NK-92 (cell line): ENCODE measurements around the gene RAPGEF1.

ENCODE experiments used
- DNase-seq: peaks from one replicate; lab custom pipeline; 2025; ENCODE audit not compliant: unreplicated experiment; lab: John Stamatoyannopoulos, UW

The RAPGEF1 gene

DNA sequence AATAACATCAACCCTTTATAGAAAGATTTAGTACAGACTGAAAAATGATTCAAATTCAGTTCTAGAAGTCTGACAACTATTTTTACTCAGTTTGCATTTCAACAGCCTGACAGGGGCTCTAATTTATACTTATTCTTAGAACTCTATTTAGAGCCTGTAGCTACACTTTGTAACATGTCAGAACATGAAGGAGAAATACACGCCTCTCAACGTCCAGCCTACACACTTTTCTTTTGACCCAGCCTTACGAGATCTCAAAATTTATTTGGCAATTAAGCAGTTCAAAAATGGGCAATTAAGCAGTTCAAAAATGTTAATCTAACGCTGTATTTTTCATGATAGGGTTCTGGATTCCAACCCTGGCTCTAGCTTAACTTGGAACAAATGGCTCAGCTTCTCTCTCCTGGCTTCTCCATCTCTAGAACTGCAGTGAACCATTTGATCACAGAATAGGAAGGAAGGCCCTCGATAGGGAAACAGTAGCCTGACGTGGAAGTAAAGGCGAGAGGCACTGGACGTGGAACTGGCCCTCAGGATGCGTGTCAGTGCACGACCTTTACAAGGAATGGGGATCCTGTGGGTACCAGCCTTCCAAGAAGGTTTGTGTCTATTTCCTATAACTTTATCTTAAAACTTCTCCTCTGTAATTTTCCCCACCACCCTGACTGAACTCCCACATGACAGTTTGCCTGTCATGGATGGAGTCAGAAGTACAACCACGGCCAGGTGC is 128.1 kb downstream of the RAPGEF1 start:
- DNase-seq: no peak

GRCh38 chr9:131610231-131610761 is 129.6 kb downstream of the RAPGEF1 start:
- DNase-seq: no peak

- DNase-seq: no peak
Observed at GRCh38 chr9:131609099-131609830, 130.6 kb downstream of the RAPGEF1 start.

GRCh38 chr9:131608493-131609037 is 131.3 kb downstream of the RAPGEF1 start:
- DNase-seq: no peak

DNA sequence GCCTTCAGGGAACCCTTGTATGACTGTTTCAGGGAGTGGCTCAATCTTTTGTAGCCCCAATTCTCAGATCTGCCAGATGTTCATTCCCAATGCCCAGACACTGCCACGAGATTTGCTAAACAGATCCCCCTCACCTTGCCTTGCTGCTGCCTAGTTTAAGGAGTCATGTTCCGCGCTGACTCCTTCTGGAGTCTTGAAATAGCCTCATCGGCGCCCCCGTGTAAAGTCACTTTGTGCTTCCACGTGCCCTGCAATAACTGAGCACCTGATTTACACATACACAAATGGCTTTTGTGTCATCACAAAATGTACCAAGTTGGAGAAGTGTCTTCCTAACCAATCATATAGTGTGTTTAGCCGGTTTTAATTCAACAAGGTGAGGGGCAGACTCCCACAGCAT is 132.3 kb downstream of the RAPGEF1 start:
- no peak for DNase-seq

GRCh38 chr9:131606896-131607567 is 132.8 kb downstream of the RAPGEF1 start:
- no peak for DNase-seq

GRCh38 chr9:131605770-131606590 is 133.9 kb downstream of the RAPGEF1 start:
- no peak for DNase-seq

DNA sequence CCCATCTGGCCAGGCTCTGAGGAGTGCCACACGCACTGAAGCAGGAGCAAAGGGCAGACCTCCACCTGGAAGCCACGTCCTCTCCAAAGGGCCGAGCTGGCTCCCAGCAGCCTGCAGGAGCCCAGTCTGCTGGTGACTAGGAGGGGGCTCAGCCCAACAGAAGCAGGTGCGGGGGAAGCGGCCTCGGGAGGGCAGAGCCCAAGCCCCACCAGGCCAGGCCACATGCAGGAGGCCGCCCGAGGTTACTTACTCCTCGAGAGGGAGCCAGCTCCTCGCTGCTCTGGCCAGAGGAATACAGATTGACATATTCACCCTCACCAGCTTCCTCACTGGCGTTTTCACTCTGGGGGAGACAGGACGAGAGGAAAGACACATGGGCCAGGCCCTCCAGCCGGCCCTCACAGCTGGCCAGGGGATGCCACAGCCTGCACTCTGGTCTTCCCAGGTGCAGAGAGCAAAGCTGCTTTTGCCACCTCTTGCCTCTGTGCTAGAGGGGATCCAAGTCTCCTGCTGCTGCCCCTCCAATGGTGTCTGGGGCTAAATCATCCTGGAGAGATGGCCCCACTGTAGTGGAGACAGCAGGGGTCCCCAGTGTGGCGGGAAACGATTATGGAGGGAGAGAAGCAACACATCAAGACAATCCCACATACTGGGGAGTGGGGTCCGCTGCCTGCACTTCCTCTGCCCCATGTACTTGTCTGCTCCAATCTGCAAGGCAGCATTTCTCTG is 136.0 kb downstream of the RAPGEF1 start:
- no peak for DNase-seq

- DNase-seq: no peak
Observed at GRCh38 chr9:131603199-131603598, 136.7 kb downstream of the RAPGEF1 start.

DNA sequence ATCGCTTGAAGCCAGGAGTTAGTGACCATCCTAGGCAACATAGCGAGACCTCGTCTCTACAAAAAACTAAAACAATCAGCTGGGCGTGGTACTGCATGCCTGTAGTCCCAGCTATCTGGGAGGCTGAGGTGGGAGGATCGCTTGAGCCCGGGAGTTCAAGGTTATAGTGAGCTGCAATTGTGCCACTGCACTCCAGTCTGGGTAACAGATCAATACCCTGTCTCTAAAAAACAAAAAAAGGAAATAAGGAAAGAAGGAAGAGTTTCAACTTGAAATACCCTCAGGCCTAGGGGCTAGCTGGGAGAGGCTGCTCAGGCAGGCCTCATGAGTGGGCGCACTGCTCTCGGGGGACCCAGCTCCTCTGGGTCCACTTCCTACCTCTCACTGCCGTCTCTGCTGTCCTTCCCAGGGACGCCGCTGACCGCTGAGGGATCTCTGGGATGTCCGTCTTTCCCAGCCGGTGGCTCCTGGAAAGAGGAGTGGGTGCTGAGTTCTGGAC is 138.1 kb downstream of the RAPGEF1 start:
- no peak for DNase-seq

DNA sequence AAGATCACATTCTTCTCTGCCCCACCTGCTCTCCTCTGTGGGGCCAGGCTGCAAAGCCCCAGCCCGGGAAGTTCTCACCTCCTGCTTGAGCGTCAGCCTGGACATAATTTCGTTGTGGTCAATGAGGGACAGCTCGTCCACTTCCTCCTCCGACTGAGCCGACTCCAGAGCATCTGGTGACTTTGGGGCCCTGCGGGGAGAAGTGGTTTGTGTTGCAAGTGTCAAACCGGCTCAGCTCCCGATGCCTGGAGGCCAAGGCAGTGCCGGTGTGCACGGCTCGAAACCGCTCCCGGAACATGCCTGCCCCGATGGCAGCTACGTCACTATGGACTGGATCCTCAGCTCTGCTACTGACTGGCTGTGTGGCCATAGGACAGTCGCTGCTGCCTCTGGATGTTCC is 141.8 kb downstream of the RAPGEF1 start:
- DNase-seq: no peak

GRCh38 chr9:131597246-131597645 is 142.6 kb downstream of the RAPGEF1 start:
- no peak for DNase-seq

- no peak for DNase-seq
Observed at GRCh38 chr9:131596430-131596743, 143.5 kb downstream of the RAPGEF1 start.

GRCh38 chr9:131595696-131596429 is 144.0 kb downstream of the RAPGEF1 start:
- no peak for DNase-seq

GRCh38 chr9:131594906-131595665 is 144.8 kb downstream of the RAPGEF1 start:
- DNase-seq: no peak

DNA sequence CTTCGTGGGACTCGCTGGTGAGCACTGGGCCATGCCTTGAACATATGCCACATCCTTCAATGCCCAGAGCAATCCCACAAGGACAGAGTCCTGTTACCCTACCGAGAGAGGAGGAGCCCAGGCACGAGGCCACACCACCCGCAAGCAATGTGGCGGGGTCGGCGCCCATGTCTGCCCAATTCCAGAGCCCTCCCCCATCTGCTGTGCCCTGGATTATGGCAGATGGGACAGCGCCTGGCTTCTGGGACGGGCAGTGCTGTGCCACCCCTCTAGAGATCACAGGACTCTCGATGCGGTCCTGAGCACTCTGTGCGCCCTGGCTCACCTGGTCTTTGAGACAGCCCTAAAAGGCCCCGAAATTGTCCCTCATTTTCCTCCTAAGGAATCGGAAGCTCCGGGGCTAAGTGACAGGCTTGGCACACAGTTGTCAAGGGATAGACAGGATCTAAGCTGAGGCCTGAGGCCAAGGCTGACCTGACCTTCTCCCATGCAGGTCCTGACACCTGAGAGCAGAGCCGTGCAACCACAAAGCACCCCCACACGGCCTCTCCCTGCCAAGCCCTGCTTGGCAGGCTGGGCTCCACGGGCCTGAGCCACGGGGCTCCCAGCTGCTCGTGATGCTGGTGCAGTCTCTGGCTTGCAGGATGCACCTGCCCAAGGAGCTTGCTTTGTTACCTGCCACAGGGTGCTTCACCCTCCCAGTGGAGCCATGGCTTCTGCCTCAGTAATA is 145.8 kb downstream of the RAPGEF1 start:
- DNase-seq: no peak

DNA sequence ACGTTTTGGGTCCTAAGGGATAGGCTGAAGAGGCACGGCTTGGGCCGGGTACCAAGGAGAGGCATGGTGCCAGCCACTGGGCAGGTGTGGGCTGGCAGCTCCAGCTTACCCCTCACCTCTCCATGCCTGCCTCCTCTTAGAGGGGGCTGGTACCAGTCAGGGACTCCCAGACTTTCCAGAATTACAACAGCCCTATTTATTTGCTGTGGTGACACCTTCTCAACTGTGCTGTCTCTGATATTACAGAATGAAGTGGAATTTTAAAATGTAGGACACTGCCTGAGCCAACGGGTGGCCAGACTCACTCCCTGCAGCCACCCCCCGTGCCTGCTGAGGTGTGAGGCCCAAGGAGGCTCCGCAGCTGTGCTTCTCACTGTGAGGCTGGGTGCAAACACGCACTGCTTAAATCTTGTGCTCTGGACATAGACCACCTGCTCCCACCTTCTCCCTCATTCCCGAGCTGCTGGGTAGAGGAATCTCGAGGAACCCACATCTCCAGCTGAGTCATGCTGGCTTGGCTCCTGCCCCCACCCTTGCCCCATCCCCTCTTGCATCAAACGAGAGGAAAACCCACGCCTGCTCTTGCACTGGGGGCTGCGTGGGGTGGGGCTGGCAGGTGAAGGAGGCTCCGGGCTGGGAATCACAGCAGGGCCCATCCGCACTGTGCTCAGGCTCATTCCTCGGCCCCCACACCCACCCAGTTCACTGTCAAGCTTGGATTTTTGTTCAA is 146.6 kb downstream of the RAPGEF1 start:
- no peak for DNase-seq
